ENCODE results near the gene FGFBP2.
"Not testable (repeated sequence)": the region's sequence is repeated elsewhere in the genome, so short reads cannot be mapped to it uniquely, and the experiment has no call there.

The FGFBP2 gene

DNA sequence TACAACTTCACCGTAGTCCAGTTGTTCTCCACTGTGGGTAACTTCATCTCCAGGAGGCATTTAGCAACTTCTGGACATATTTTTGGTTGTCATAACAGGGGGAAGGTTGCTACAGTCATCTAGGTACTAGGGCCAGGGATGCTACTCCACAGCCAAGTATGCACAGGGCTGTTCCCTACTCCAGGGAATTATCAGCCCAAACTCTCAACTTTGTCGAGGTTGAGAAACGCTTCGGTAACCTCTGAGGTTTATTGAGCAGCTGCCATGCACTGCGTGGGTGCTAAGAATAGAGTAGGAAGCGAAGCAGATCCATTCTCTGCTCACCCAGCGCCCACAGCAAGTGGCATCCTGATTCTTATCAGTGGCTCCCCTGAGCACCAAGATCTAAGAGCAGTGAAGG is 32.7 kb downstream of the FGFBP2 start:
- DNase-seq (ENCODE audit: low read depth) = no peak

DNA sequence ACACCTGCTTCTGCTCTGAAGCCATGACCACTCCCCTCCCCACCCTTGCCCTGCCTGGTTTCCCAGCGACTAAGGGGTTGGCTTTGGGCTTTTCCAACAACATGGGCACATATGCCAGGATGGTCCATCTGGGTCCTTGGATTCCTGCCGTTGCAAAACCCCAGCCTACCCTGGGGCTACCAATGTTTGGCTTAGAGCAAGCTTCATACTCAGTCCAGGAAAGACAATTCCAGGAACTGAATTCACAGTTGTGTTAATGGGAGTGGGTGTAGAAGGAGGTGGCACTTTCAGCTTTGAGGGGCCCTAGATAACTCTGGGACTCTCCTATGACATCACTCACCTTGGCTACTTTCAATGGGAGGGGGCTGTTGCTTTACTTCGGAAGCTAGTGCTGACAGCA is 33.4 kb downstream of the FGFBP2 start:
- no peak for DNase-seq (ENCODE audit: low read depth)

DNA sequence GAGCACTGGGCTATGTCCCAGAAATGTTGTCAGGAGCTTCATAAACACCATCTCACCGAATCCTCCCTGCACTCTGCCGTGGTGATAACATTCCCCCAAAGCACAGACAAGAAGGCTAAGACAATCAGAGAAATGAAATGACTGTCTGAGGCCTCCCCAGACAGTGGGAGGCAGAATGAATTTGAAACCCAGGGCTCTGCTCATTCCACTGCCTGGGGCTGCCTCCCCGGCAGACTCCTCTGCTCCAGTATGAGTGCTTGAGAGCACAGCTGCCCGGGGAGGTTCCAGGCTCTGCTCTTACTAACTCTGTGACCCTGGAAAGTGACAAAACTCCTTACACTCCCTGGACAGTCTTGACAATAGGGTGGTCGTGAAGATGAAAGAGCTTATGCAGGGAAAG is 34.1 kb downstream of the FGFBP2 start:
- DNase-seq (ENCODE audit: low read depth) = no peak

GRCh38 chr4:15926486-15926885 is 36.5 kb downstream of the FGFBP2 start:
- DNase-seq (ENCODE audit: low read depth) = no peak

DNA sequence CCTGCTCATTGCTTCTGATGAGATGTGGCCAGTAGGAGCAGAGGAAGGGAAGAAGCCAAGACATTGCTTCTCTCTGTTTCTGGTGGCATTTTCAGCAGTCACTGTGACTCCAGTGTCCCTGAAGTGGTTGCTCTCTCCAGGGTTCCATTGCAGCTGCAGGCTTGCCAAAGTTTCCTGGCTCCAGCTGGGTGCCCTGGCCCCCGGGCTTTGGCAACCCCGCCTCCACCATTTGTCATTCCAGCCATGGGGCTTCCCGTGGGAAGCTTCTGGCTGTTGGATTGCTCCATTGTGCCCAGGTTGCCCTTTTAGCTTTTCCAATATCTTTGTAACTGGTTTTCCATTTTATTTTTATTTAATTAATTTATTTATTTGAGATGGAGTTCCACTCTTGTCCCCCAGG is 37.1 kb downstream of the FGFBP2 start:
- no peak for DNase-seq (ENCODE audit: low read depth)

DNA sequence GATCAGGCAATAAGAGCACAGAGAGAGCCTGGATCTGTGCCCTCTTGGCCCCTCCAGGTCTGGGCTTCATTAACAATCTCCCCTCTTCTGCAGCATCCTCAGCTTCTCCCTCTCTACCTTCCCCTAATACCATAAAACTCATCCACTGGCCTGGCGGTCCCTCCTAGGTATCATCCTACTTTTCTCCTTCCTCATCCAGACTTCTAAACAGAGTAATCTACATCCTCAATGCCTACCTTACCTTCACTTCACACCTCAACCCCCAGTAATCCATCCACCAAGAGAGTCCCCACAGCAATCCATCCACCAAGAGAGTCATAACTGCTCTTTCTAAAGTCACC is 41.4 kb downstream of the FGFBP2 start:
- no peak for DNase-seq (ENCODE audit: low read depth)

- peak; percentile 97 for DNase-seq (ENCODE audit: low read depth)
Observed at GRCh38 chr4:15920723-15921591, 42.0 kb downstream of the FGFBP2 start.

DNA sequence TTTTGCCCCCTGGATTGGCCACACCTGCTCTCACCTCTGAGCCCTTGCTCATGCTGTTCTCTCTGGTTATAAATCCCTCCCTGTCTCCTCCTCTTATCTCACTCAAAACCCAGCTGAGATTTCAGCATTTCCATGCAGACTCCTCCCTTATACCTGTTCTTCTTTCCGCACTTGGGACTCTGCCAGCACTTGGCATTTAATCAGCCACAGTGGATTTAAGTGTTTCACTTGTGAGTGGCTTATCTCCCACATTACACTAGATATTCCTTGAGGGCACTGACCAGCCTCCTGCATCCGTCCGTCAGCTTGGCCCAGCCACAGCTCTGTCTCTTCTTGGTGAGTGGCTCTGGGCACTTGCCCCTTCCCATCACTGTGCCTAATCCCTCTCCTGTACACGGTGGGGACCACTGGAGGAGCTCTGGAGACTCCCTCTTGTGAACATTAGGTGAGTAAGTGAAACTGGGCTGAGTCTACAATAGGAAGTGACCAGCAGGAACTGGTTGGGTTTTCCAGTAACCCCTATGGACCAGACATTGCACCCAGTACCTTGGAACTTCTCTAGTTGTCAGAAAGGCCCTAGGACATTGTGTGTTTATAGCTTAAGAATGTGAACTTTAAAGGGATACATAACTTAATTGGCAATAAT is 44.4 kb downstream of the FGFBP2 start:
- no peak for DNase-seq (ENCODE audit: low read depth)

GRCh38 chr4:15917297-15917696 is 45.7 kb downstream of the FGFBP2 start:
- DNase-seq (ENCODE audit: low read depth) = no peak

DNA sequence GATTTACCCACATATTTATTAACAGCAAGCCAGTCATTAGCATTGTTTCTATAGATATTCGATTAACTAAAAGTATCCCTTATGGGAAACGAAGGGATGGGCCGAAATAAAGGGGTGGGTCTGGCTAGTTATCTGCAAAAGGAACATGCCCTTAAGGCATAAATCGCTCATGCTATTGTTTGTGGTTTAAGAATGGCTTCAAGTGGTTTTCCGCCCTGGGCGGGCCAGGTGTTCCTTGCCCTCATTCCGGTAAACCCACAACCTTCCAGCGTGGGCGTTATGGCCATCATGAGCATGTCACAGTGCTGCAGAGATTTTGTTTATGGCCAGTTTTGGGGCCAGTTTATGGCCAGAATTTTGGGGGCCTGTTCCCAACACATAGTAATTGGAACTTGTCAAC is 46.6 kb downstream of the FGFBP2 start:
- not testable (repeated sequence) for DNase-seq (ENCODE audit: low read depth)

DNA sequence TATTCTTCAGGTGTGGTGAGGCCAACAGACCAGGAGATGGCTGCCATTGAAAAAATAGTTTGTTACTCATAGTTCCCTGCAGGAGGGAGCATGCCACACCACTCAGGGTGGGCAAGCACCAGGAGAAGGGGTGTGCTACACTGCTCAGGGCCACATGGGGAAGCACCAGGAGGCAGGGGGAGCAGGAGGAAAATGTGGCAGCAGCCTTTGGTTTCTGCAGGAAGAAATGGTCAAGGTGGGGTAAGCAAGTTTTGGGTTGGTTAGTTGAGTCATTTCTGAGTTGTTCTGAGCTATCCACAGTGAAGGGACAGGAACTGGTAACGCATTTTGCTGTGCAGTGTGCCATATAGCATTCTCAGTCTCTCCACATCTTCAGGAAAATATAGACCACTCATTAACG is 48.2 kb downstream of the FGFBP2 start:
- DNase-seq (ENCODE audit: low read depth) = no peak

DNA sequence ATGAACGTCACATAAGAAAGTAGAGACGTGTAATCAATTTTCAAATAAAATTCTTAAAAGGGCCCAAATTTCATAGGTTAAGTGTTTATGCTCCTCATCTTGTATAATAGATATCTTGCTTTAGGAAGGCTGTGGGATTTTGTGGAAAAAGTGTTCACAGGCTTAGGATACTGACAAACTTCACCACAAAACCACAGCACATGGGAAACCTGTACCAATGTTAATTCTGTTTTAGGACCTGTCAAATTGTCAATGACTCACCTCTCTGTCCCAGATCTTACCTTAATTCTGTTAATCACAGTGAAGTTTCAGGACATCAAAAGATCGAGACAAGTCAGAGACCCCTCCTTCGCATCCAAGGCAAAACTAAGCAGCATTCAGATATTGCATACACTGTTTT is 48.7 kb downstream of the FGFBP2 start:
- no peak for DNase-seq (ENCODE audit: low read depth)

DNA sequence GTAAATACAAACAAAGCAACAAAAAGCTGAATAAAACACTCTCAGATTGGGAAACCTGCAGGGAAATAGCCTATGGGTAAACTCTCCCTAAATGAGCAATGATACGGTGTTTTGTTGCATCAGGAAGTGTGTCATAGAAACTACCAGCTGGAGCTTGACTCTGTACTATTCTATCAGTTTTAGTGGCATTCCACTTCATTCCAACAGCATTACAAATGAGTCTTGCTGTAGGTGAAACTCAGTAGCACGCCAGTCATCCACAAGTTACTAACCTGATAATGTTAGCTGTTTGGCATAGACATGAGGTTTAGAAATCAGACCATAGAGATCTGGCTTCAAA is 49.4 kb downstream of the FGFBP2 start:
- peak; percentile 87 for DNase-seq (ENCODE audit: low read depth)

GRCh38 chr4:15912961-15913630 is 49.9 kb downstream of the FGFBP2 start:
- DNase-seq (ENCODE audit: low read depth) = no peak

DNA sequence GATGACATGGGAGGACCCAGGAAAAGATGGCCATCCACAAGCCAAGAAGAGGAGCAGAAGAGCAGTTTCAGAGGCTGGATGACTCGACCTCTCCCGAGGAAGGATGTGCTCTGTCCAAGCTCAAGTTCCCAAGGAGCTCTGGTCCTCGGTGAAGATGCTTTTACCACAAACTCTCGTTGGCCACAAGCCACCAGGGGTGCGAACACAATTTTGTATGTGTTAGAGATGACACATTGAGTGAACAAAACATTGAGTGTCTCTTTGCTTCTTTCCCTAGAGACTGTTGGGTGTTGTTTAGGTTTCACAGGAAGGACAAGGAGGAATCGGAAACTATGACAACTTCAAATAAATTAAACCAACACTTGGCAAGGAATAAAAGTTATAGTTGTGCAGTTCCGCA is 50.7 kb downstream of the FGFBP2 start:
- DNase-seq (ENCODE audit: low read depth) = no peak

Data from EH (cell line).